Heart right ventricle (tissue), 16 donors: ENCODE results near the gene SLC19A2. TPM values are rescaled to one million over a fixed set of nuclear protein-coding genes. Genes with fewer than 3 reads are reported as not detected.
"Not testable (repeated sequence)": the region's sequence is repeated elsewhere in the genome, so short reads cannot be mapped to it uniquely, and the experiment has no call there.

ENCODE experiments used
- ATAC-seq, 8 donors: fragments of 200-7000 bp; cut with Tn5 transposase; one replicate each; pipeline ENCODE4 v1.9.1; 2020; ENCODE audit warnings: mild to moderate bottlenecking in 8 of 8, moderate library complexity in 8 of 8, moderate number of reproducible peaks in 1 of 8
- DNase-seq, 2 donors: peaks; one replicate each; pipeline ENCODE4 v3.0.0-alpha.2; 2020
- H3K27ac ChIP-seq, 10 donors: fragments of 200-600 bp; sonication (generic) in 2 of 10; one replicate each; pipeline versions ENCODE4 v1.5.0 to v1.8.0; 2020 to 2022; ENCODE audit warnings: mild to moderate bottlenecking in 3 of 10
- H3K27me3 ChIP-seq, 7 donors: fragments of 200-600 bp; one replicate each; pipeline ENCODE4 v1.8.0; 2021 to 2022; ENCODE audit warnings: mild to moderate bottlenecking in 2 of 7
- H3K36me3 ChIP-seq, 9 donors: fragments of 200-600 bp; sonication (generic) in 1 of 9; one replicate each; pipeline versions ENCODE4 v1.5.0 to v1.8.0; 2020 to 2022; ENCODE audit warnings: mild to moderate bottlenecking in 2 of 9
- H3K4me1 ChIP-seq, 9 donors: fragments of 200-600 bp; sonication (generic) in 1 of 9; one replicate each; pipeline versions ENCODE4 v1.5.0 to v1.8.0; 2020 to 2022; ENCODE audit warnings: mild to moderate bottlenecking in 4 of 9
- H3K4me3 ChIP-seq, 10 donors: fragments of 200-600 bp; sonication (generic) in 2 of 10; one replicate each; pipeline versions ENCODE4 v1.5.0 to v1.8.0; 2020 to 2022; ENCODE audit warnings: mild to moderate bottlenecking in 7 of 10, moderate library complexity in 2 of 10
- H3K9me3 ChIP-seq, 11 donors: fragments of 200-600 bp in 10 of 11; sonication (generic) in 2 of 11; one replicate each; pipeline versions ENCODE4 v1.5.0 to v1.8.0; 2013 to 2022; ENCODE audit warnings: mild to moderate bottlenecking in 2 of 11, control low read depth in 1 of 11, moderate library complexity in 1 of 11
- WGBS, 2 donors: extraction: QIAGEN DNeasy Blood & Tissue Kit; methylation state at CpG; one replicate each; pipeline ENCODE4 v1.1.7; 2013; ENCODE audit warnings: inconsistent platforms in 1 of 2; 5-methylcytosine and 5-hydroxymethylcytosine counted together
- intact Hi-C, 10 donors: fragments of 100-400 bp; cut with DNase I; formaldehyde crosslinking; loops; one replicate each; pipeline versions ENCODE4 v1.11.1 to v1.14.2; 2022
- long read RNA-seq, 3 donors: library from polyadenylated mRNA; unstranded; transcript quantifications; one replicate each; pipeline ENCODE4 v2.0.0, GENCODE V29; 2020 to 2021
- polyA plus RNA-seq, 2 donors: library from polyadenylated mRNA; stranded (reverse); fragments of 200-250 nt; gene quantifications; one replicate each; pipeline ENCODE4 v1.2.3, GENCODE V29; 2013
- total RNA-seq, 10 donors: library from RNA; stranded (reverse); fragmentation: NEBNext Ultra II Directional in 3 of 10; extraction: Animal tissue kit (Norgen Biotek cat#: 25700) in 3 of 10; gene quantifications; one replicate each; pipeline versions ENCODE4 v1.2.1 to v1.2.4, GENCODE V29; 2021 to 2023
- TF ChIP-seq, protein P1 (sequence below), 9 donors: fragments of 200-600 bp; sonication (generic) in 2 of 9; IDR thresholded peaks; one replicate each; pipeline versions ENCODE4 v1.5.0 to v1.8.0; 2021 to 2022; ENCODE audit warnings: antibody characterized with exemption in 9 of 9, mild to moderate bottlenecking in 5 of 9, moderate library complexity in 1 of 9
- donor health status: Arrhythmogenic right ventricular cardiomyopathy.
- donor health status: ischemic (EF 13 %, LVEDD 7.1; RV severe dilation, severe dysfunction).
- donor health status: healthy with polysubstance abuse.
- donor health status: DM: no; HTN: yes; CAD: no.
- donor health status: DM: no; HTN: no; CAD: no.
- donor health status: ischemic (EF 25% LVEDD 6.9; RV normal size, moderate dysfunction).
- donor health status: ischemic (EF 25% LVEDD 5.7; RV mildly dilated, moderate dysfunction).
- donor health status: healthy.
- donor health status: DM: yes; HTN: yes; CAD: no.
- donor health status: Ischemic cardiomyopathy.
- donor health status: ischemic (EF 35%, LVEDD 5.7; RV mildly dilated, moderate dysfunction).
- donor health status: nonischemic (EF 11% LVEDD 7.7; RV severe dilation, severe dysfunction).
- donor health status: DM: yes; HTN: yes; CAD: no.
- donor health status: PGD.
- donor health status: ischemic (EF 29% LVEDD 5.4; RV normal size, mild dysfunction).
- donor health status: nonischemic (EF 23%, LVEDD 6.1; RV moderate dilation, normal function).

The SLC19A2 gene, protein sequence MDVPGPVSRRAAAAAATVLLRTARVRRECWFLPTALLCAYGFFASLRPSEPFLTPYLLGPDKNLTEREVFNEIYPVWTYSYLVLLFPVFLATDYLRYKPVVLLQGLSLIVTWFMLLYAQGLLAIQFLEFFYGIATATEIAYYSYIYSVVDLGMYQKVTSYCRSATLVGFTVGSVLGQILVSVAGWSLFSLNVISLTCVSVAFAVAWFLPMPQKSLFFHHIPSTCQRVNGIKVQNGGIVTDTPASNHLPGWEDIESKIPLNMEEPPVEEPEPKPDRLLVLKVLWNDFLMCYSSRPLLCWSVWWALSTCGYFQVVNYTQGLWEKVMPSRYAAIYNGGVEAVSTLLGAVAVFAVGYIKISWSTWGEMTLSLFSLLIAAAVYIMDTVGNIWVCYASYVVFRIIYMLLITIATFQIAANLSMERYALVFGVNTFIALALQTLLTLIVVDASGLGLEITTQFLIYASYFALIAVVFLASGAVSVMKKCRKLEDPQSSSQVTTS
- 10 to 100 TPM in 8 of 10 donors, 1 to 10 TPM in 2; 7.6 to 36.3 (median 16.1) TPM for total RNA-seq
- polyA plus RNA-seq = 10 to 100 TPM; 23.5 to 43.2 TPM
- long read RNA-seq, donor 1, transcript SLC19A2-201 (6 exons, 3,671 nt) = major isoform, 30 of 50 reads
- long read RNA-seq, donor 1, partial matches to known transcripts = 15 of 50 reads
- long read RNA-seq, donor 1, other reads (novel, unspliced or antisense) = 5 of 50 reads
- long read RNA-seq, donor 2, transcript SLC19A2-201 (6 exons, 3,671 nt) = major isoform, 16 of 27 reads
- long read RNA-seq, donor 2, partial matches to known transcripts = 10 of 27 reads
- long read RNA-seq, donor 2, other reads (novel, unspliced or antisense) = 1 of 27 reads
- long read RNA-seq, donor 3, transcript SLC19A2-201 (6 exons, 3,671 nt) = major isoform, 43 of 104 reads
- long read RNA-seq, donor 3, partial matches to known transcripts = 49 of 104 reads
- long read RNA-seq, donor 3, other reads (novel, unspliced or antisense) = 11 of 104 reads

DNA sequence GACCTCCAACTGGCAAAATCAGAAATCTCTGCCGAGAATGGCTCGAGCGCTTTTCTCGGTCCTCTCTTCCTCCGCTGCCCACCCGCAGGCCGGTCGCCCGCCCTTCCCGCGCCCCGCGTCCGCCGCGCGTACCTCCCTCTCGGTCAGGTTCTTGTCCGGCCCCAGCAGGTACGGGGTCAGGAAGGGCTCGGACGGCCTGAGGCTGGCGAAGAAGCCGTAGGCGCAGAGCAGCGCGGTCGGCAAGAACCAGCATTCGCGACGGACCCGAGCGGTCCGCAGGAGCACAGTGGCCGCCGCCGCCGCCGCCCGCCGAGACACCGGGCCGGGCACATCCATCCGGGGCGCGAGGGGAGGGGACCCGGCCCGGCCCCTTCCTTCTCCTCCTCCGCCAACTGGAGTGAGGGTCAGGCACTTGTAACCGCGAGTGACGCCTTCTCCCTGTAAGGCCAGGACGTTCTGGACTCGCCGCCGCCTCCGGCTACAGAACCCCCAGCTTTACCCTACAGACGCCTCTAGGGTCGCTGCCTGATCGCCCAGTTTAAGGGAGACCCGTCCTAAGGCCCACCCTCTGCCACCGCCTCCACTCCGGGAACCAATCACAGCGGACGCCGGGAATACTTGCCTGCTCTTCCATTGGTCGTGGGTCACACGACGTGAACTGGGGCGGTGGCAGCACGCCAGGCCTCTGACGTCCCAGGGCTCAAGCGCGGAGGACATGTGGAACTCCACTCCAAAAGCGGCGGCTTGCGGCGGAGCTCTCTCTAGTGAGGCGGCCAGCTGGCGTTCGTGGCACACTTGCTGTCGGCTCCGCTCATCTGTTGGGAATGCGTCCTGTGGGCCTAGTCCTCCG, at the start of gene SLC19A2:
TSS of gene SLC19A2 (minus strand) at position 514 of the 850 bp plus-strand sequence. CDS start at position 336, 178 bp downstream.
- ATAC-seq = peak; percentile 96 to 99 (median 98)
- TF ChIP-seq, protein P1, sequence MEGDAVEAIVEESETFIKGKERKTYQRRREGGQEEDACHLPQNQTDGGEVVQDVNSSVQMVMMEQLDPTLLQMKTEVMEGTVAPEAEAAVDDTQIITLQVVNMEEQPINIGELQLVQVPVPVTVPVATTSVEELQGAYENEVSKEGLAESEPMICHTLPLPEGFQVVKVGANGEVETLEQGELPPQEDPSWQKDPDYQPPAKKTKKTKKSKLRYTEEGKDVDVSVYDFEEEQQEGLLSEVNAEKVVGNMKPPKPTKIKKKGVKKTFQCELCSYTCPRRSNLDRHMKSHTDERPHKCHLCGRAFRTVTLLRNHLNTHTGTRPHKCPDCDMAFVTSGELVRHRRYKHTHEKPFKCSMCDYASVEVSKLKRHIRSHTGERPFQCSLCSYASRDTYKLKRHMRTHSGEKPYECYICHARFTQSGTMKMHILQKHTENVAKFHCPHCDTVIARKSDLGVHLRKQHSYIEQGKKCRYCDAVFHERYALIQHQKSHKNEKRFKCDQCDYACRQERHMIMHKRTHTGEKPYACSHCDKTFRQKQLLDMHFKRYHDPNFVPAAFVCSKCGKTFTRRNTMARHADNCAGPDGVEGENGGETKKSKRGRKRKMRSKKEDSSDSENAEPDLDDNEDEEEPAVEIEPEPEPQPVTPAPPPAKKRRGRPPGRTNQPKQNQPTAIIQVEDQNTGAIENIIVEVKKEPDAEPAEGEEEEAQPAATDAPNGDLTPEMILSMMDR (IDR thresholded peaks at IDR 0.05) = peak in 8 of 9 donors; percentile 20 to 61 (median 36)
- Histone ChIP-seq H3K27ac (peak within 1 kb of the TSS; percentile 92 to 99 (median 96)), H3K4me1 (peaks cover 0 to 46% (median 21%) of the 10 kb centered on the region in 9 donors), H3K36me3 (no peaks in the 10 kb centered on the region), H3K27me3 (no peaks in the 10 kb centered on the region), H3K9me3 (no peaks in the 10 kb centered on the region), H3K4me3 (peak within 1 kb of the TSS; percentile 72 to 92 (median 86))
- intact Hi-C loops = loop anchor here in 2 of 10 donors (1.0 to 5.0 kb wide), 3 partner anchors 24 to 118 kb away; partner anchors contain the start of genes BLZF1 (in 1 of the 2) and NME7 (in 1 of the 2)
- WGBS, 2 donors = 0% methylated on average over 78 to 85 of the region's 85 CpGs
- peak; percentile 99 to 100 for DNase-seq

DNA sequence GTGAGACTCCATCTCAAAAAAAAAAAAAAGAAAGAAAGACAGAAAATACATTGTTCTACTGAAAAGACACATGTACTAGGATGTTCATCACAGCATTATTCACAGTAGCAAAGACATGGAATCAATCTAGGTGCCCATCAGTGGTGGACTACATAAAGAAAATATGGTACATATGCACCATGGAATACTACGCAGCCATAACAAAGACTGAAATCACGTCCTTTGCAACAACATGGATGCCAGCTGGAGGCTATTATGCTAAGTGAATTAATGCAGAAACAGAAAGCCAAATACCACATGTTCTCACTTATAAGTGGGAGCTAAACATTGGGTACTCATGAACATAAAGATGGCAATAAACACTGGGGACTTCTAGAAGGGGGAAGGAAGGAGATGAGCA, 48.9 kb upstream of the SLC19A2 start:
- 91 to 94% methylated on average over 2 of the region's 2 CpGs for WGBS, 2 donors
- intact Hi-C loops = no loop called here
- H3K4me3 ChIP-seq = no peak overlapping the region
- no peak overlapping the region for H3K27ac ChIP-seq
- TF ChIP-seq, protein P1 (IDR thresholded peaks at IDR 0.05) = no peak
- H3K4me1 ChIP-seq = no peaks in the 10 kb centered on the region
- DNase-seq (no peak), ATAC-seq (no peak)
- peaks cover 0 to 3% (median 0%) of the 10 kb centered on the region in 7 donors for H3K27me3 ChIP-seq
- H3K9me3 ChIP-seq = peaks cover 0 to 5% (median 0%) of the 10 kb centered on the region in 11 donors
- peaks cover 0 to 8% (median 0%) of the 10 kb centered on the region in 9 donors for H3K36me3 ChIP-seq

DNA sequence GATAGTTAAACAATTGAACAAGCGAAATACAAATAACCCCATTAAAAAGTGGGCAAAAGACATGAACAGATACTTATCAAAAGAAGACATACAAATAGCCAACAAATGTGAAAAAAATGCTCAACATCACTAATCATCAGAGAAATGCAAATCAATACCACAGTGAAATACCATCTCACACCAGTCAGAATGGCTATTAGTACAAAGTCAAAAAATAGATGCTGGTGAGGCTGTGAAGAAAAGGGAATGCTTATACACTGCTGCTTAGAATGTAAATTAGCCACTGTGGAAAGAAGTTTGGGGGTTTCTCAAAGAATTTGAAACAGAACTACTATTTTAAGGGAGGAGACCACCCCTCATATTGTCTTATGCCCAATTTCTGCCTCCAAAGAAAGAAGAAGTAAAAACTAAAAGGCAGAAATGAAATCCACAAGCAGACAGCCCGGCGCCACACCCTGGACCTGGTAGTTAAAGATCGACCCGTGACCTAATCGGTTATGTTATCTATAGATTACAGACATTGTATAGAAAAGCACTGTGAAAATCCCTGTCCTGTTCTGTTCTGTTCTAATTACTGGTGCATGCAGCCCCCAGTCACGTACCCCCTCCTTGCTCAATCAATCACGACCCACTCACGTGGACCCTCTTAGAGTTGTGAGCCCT, 47.9 kb upstream of the SLC19A2 start:
- H3K9me3 ChIP-seq, H3K27ac ChIP-seq, DNase-seq, H3K4me3 ChIP-seq, H3K4me1 ChIP-seq, H3K27me3 ChIP-seq, H3K36me3 ChIP-seq, ATAC-seq, intact Hi-C loops: not testable (repeated sequence)
- 86 to 90% methylated on average over 9 of the region's 9 CpGs for WGBS, 2 donors

DNA sequence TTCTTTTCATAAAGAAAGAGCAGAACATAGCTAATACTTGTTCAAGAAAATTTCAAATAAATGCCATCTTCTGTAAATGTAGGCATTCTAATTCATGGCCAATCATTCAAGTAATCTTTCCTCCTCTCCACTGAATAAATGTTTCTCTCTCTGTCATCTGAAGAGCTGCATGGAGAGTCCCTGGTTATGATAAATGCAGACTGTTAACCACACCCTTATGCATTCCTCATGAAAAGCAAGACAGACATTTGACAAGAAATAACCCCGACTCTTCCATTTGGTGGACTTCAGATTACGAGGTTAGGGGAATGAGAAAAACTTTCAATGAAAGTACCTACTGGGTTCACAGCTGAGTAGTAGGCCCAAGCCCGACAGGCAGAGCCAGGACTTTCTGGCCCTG, 44.7 kb upstream of the SLC19A2 start:
- peaks cover 0 to 10% (median 0%) of the 10 kb centered on the region in 9 donors for H3K4me1 ChIP-seq
- 75 to 83% methylated on average over 3 of the region's 3 CpGs for WGBS, 2 donors
- DNase-seq (no peak), ATAC-seq (no peak)
- H3K36me3 ChIP-seq = peaks cover 0 to 8% (median 0%) of the 10 kb centered on the region in 9 donors
- TF ChIP-seq, protein P1 (IDR thresholded peaks at IDR 0.05) = no peak
- peaks cover 0 to 3% (median 0%) of the 10 kb centered on the region in 7 donors for H3K27me3 ChIP-seq
- H3K4me3 ChIP-seq = no peak overlapping the region
- no peak overlapping the region for H3K27ac ChIP-seq
- peaks cover 0 to 5% (median 0%) of the 10 kb centered on the region in 11 donors for H3K9me3 ChIP-seq
- intact Hi-C loops = no loop called here
